B cell (primary cell): ENCODE measurements around the gene RAB11FIP3. TPM values are rescaled to one million over a fixed set of nuclear protein-coding genes. Genes with fewer than 3 reads are reported as not detected.
"Not testable (repeated sequence)": the region's sequence is repeated elsewhere in the genome, so short reads cannot be mapped to it uniquely, and the experiment has no call there.

Source experiments
- ATAC-seq: fragments of 200-7000 bp; cut with Tn5 transposase; one replicate; pipeline ENCODE4 v1.10.0; 2021; ENCODE audit warnings: low read depth, mild to moderate bottlenecking, moderate number of reproducible peaks, moderate library complexity
- CTCF ChIA-PET: fragments of 350-600 bp; sonication (Branson Sonifier 250); formaldehyde crosslinking; loops from one replicate; lab custom pipeline; 2021; ENCODE audit warnings: antibody characterized with exemption, inconsistent platforms; lab: Charles Lee
- POLR2A ChIA-PET: fragments of 350-600 bp; sonication (Branson Sonifier 250); formaldehyde crosslinking; loops from one replicate; lab custom pipeline; 2021; ENCODE audit warnings: antibody characterized with exemption; lab: Charles Lee
- DNase-seq: peaks from one replicate; pipeline ENCODE4 v3.0.0; 2013
- H2AFZ ChIP-seq: 2 replicates; pipeline ENCODE4 v1.6.1; 2012; ENCODE audit warnings: mild to moderate bottlenecking, low read depth, low read length; ENCODE audit not compliant: insufficient read depth, poor library complexity, severe bottlenecking
- H3K27ac ChIP-seq, 2 donors: 1 replicate in 1 of 2; 2 replicates in 1 of 2; pipeline ENCODE4 v1.5.1; 2012 to 2013; ENCODE audit warnings: low read length in 2 of 2, mild to moderate bottlenecking in 2 of 2, moderate library complexity in 1 of 2
- H3K27me3 ChIP-seq, 4 experiments: fragments of 200-600 bp in 1 of 4; sonication (generic) in 1 of 4; replicated peaks in 1 of 4; 1 replicate in 2 of 4; 2 replicates in 2 of 4; pipeline versions ENCODE4 v1.6.1 to v1.7.0; 2013 to 2016; ENCODE audit warnings: low read length in 3 of 4, mild to moderate bottlenecking in 2 of 4, mixed read lengths in 1 of 4, moderate library complexity in 1 of 4; ENCODE audit not compliant: insufficient read depth in 4 of 4, control insufficient read depth in 3 of 4; ENCODE audit errors: control extremely low read depth in 1 of 4
- H3K36me3 ChIP-seq, 2 experiments: replicated peaks in 1 of 2; 1 replicate in 1 of 2; 2 replicates in 1 of 2; pipeline versions ENCODE4 v1.6.1 to v1.7.1; 2013; ENCODE audit warnings: low read length in 1 of 2; ENCODE audit not compliant: insufficient read depth in 2 of 2, control insufficient read depth in 1 of 2; ENCODE audit errors: control extremely low read depth in 1 of 2, extremely low read depth in 1 of 2
- H3K4me1 ChIP-seq, 2 donors: fragments of 200-600 bp in 1 of 2; sonication (generic) in 1 of 2; 1 replicate in 1 of 2; 2 replicates in 1 of 2; pipeline versions ENCODE4 v1.5.1 to v1.6.1; 2013 to 2017; ENCODE audit warnings: low read length in 2 of 2; ENCODE audit not compliant: control insufficient read depth in 2 of 2, insufficient read depth in 2 of 2
- H3K4me2 ChIP-seq: replicated peaks from 2 replicates; pipeline ENCODE3; 2012; ENCODE audit warnings: mild to moderate bottlenecking, low read depth, low read length; ENCODE audit not compliant: poor library complexity, severe bottlenecking
- H3K4me3 ChIP-seq, 5 experiments: fragments of 200-600 bp in 1 of 5; sonication (generic) in 1 of 5; 1 replicate in 3 of 5; 2 replicates in 2 of 5; pipeline versions ENCODE4 v1.5.1 to v1.7.0; 2011 to 2016; ENCODE audit warnings: low read length in 4 of 5, mild to moderate bottlenecking in 4 of 5, low read depth in 2 of 5, control low read depth in 1 of 5, moderate library complexity in 1 of 5; ENCODE audit not compliant: insufficient read depth in 1 of 5; ENCODE audit errors: control extremely low read depth in 1 of 5, extremely low read depth in 1 of 5
- H3K79me2 ChIP-seq: fragments of 200-600 bp; sonication (generic); one replicate; pipeline ENCODE4 v1.6.0; 2016; ENCODE audit warnings: low read length; ENCODE audit not compliant: control insufficient read depth, insufficient read depth
- H3K9ac ChIP-seq: fragments of 200-600 bp; sonication (generic); 2 replicates; pipeline ENCODE4 v1.6.1; 2017; ENCODE audit warnings: mild to moderate bottlenecking, low read length, moderate library complexity
- H3K9me3 ChIP-seq, 3 donors: one replicate each; pipeline versions ENCODE4 v1.6.1 to v1.7.1; 2013; ENCODE audit warnings: low read length in 2 of 3; ENCODE audit not compliant: control insufficient read depth in 2 of 3, insufficient read depth in 1 of 3; ENCODE audit errors: control extremely low read depth in 1 of 3
- H4K20me1 ChIP-seq: 2 replicates; pipeline ENCODE4 v1.6.0; 2012; ENCODE audit warnings: mild to moderate bottlenecking, low read length; ENCODE audit not compliant: insufficient read depth, control insufficient read depth, poor library complexity, severe bottlenecking
- H3K27ac Mint-ChIP-seq: one replicate; pipeline ENCODE4 v1.8.0; 2021; ENCODE audit warnings: mixed read lengths
- H3K27me3 Mint-ChIP-seq: one replicate; pipeline ENCODE4 v1.8.0; 2021; ENCODE audit warnings: mixed read lengths
- H3K4me1 Mint-ChIP-seq: one replicate; pipeline ENCODE4 v1.8.0; 2021; ENCODE audit warnings: mixed read lengths
- H3K4me3 Mint-ChIP-seq: one replicate; pipeline ENCODE4 v1.8.0; 2021; ENCODE audit warnings: mixed read lengths
- H3K9me3 Mint-ChIP-seq: one replicate; pipeline ENCODE4 v1.8.0; 2022; ENCODE audit warnings: mixed read lengths; ENCODE audit not compliant: insufficient read depth
- CTCF ChIP-seq: fragments of 200-600 bp; IDR thresholded peaks from one replicate; pipeline ENCODE4 v1.8.0; 2022; ENCODE audit warnings: antibody characterized with exemption, mild to moderate bottlenecking
- EZH2 ChIP-seq: IDR thresholded peaks from 2 replicates; pipeline ENCODE4 v1.6.1; 2012; ENCODE audit warnings: borderline replicate concordance, low read depth, mild to moderate bottlenecking, moderate library complexity, low read length; ENCODE audit not compliant: insufficient read depth, poor library complexity, severe bottlenecking
- WGBS: methylation state at CpG from one replicate; pipeline ENCODE4 v1.1.5; 2013; ENCODE audit warnings: missing lambda C conversion rate; ENCODE audit not compliant: insufficient coverage; 5-methylcytosine and 5-hydroxymethylcytosine counted together
- intact Hi-C: fragments of 100-400 bp; cut with micrococcal nuclease; formaldehyde crosslinking; loops from one replicate; pipeline ENCODE4 v1.10.0; 2022
- polyA plus RNA-seq: library from polyadenylated mRNA; depleted of rRNA; stranded (reverse); fragments of >200 nt; gene quantifications from 2 replicates; pipeline ENCODE4 v1.2.3, GENCODE V29; 2012
- total RNA-seq, 2 donors: library from RNA; stranded (reverse); fragments of 120-200 nt in 1 of 2; gene quantifications; 1 replicate in 1 of 2; 2 replicates in 1 of 2; pipeline versions ENCODE4 v1.2.3 to v1.2.4, GENCODE V29; 2013 to 2022

The RAB11FIP3 gene
- total and polyA plus RNA-seq, 2 donors (not counting 1 experiment from before 2014, with no cell fraction given) = 24.3 to 57.2 TPM

- Histone ChIP-seq H3K27ac (no peak overlapping the region), H3K79me2 (peaks cover 32% of the 10 kb centered on the region), H3K9me3 (no peaks in the 10 kb centered on the region), H4K20me1 (peaks cover 18% of the 10 kb centered on the region), H3K4me1 (peaks cover 5 to 15% of the 10 kb centered on the region in 2 donors), H3K27me3 (no peaks in the 10 kb centered on the region), H3K4me2 (no peak overlapping the region), H2AFZ (no peak overlapping the region), H3K36me3 (peaks cover 0 to 28% of the 10 kb centered on the region in 2 experiments), H3K9ac (no peak overlapping the region), H3K4me3 (no peak overlapping the region)
- ATAC-seq = no peak
- peaks cover 4% of the 10 kb centered on the region for H3K4me1 Mint-ChIP-seq
- no peaks in the 10 kb centered on the region for H3K9me3 Mint-ChIP-seq
- H3K4me3 Mint-ChIP-seq = no peak overlapping the region
- WGBS = 93% methylated on average over 42 of the region's 42 CpGs
- DNase-seq = no peak
- no peaks in the 10 kb centered on the region for H3K27me3 Mint-ChIP-seq
- TF ChIP-seq CTCF (no peak), EZH2 (no peak)
- no peak overlapping the region for H3K27ac Mint-ChIP-seq
- POLR2A ChIA-PET = no interaction called here
- CTCF ChIA-PET = no interaction called here
- intact Hi-C loops = no loop called here
These were observed 48.0 kb upstream of the RAB11FIP3 start for GRCh38 chr16:377419-377951.

- ATAC-seq, H3K4me3 Mint-ChIP-seq, H3K27ac Mint-ChIP-seq, H3K9me3 Mint-ChIP-seq, H3K4me2 ChIP-seq, H3K27me3 Mint-ChIP-seq, H3K4me3 ChIP-seq, DNase-seq, intact Hi-C loops, H3K9me3 ChIP-seq, H2AFZ ChIP-seq, H3K27me3 ChIP-seq, H3K4me1 Mint-ChIP-seq, H3K9ac ChIP-seq, H3K27ac ChIP-seq, CTCF ChIA-PET: not testable (repeated sequence)
- H3K4me1 ChIP-seq = peaks cover 11 to 22% of the 10 kb centered on the region in 2 donors
- H4K20me1 ChIP-seq = peaks cover 18% of the 10 kb centered on the region
- H3K79me2 ChIP-seq = peaks cover 32% of the 10 kb centered on the region
- WGBS = 91% methylated on average over 20 of the region's 36 CpGs
- peaks cover 0 to 24% of the 10 kb centered on the region in 2 experiments for H3K36me3 ChIP-seq
- POLR2A ChIA-PET = interaction anchor here (2.8 kb wide), 1 partner anchor 23 kb away, joined by 14 read pairs; the partner anchor contains the start of gene DECR2
These were observed 47.2 kb upstream of the RAB11FIP3 start for GRCh38 chr16:378113-378820.
